DMS114 treated with DMSO at 0.1 percent for 48 hours (cell line): ENCODE measurements around the gene SAC3D1.

Experiments used
- DNase-seq: peaks from one replicate; lab custom pipeline; 2025; ENCODE audit not compliant: unreplicated experiment; lab: John Stamatoyannopoulos, UW

Gene SAC3D1

GRCh38 chr11:65087216-65087615 lies 46.2 kb downstream of the SAC3D1 start:
- no peak for DNase-seq

DNA sequence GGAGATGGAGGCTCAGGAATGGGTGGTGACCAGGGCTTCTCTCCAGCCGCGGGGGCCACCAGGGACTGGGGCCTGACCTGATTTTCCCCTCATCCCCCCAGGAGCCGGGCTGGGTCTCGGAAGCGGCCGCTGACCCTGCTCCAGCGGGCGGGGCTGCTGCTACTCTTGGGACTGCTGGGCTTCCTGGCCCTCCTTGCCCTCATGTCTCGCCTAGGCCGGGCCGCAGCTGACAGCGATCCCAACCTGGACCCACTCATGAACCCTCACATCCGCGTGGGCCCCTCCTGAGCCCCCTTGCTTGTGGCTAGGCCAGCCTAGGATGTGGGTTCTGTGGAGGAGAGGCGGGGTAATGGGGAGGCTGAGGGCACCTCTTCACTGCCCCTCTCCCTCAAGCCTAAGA lies 46.8 kb downstream of the SAC3D1 start:
- no peak for DNase-seq

DNA sequence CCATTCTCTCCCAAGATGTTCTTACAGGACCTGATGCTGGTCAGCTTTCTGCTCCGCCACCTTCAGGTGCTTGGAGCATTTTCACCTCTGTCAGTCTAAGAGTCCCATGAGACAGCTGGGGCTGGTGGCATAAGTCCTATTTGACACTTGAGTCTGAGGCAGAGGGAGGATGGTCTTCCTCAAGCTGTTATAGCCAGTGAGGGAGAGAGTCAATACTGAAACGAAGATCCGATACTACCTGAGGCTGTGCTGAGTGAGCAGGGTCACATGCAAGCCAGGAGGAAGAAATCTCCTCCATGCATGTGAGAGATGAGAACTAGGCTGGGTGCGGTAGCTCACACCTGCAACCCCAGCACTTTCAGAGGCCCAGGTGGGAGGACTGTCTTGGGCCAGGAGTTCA lies 48.6 kb downstream of the SAC3D1 start:
- no peak for DNase-seq

DNA sequence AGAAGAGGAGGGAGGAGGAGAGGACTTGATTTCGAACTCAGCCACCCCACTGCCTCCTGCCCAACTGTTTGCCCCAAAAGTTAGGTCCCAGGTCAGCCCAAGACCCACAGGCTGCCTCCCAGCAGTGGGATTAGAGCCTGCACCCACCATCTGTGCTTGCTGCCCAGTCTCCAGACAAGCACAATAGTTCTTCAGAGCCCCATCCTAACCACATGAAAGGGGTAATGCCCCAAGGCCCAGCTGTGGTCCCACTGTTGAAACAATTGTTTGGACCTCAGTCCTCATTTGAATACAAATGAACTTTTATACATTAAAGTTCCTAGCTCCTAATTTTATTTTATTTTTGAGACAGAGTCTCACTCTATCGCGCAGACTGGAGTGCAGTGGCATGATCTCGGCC lies 49.6 kb downstream of the SAC3D1 start:
- no peak for DNase-seq
